HepG2 (cell line): ENCODE results near the gene LOX. TPM values are rescaled to one million over a fixed set of nuclear protein-coding genes. Genes with fewer than 3 reads are reported as not detected.

Experiments
- ATF3 ChIP-seq: sonication (generic); formaldehyde crosslinking; IDR thresholded peaks from 2 replicates; pipeline ENCODE4 v1.4.0; 2020; ENCODE audit warnings: missing genetic modification reagents
- FOXP1 ChIP-seq, 2 experiments: fragments of 450-650 bp in 1 of 2; IDR thresholded peaks; 2 replicates each; pipeline ENCODE4 v1.6.1; 2017 to 2018; ENCODE audit warnings: antibody characterized with exemption in 1 of 2
- MXI1 ChIP-seq: IDR thresholded peaks from 3 replicates; pipeline ENCODE4 v1.6.1; 2012; ENCODE audit warnings: low read depth, low read length, inconsistent platforms, borderline replicate concordance
- PITX1 ChIP-seq: sonication (generic); formaldehyde crosslinking; IDR thresholded peaks from 2 replicates; pipeline ENCODE4 v1.5.1; 2020; ENCODE audit warnings: mild to moderate bottlenecking, missing genetic modification reagents
- RERE ChIP-seq: IDR thresholded peaks from 2 replicates; pipeline ENCODE4 v1.6.1; 2016; ENCODE audit warnings: low read depth, missing genetic modification reagents, missing compliant biosample characterization
- SIX1 ChIP-seq: sonication (generic); formaldehyde crosslinking; IDR thresholded peaks from 2 replicates; pipeline ENCODE4 v1.4.0; 2020; ENCODE audit warnings: missing genetic modification reagents, borderline replicate concordance
- SOX13 ChIP-seq, 3 experiments: fragments of 450-650 bp in 1 of 3; sonication (generic) in 1 of 3; formaldehyde crosslinking in 1 of 3; IDR thresholded peaks in 2 of 3; conservative IDR thresholded peaks in 1 of 3; 2 replicates each; pipeline versions ENCODE4 v1.5.0 to v1.6.1; 2016 to 2020; ENCODE audit warnings: antibody characterized with exemption in 1 of 3, mild to moderate bottlenecking in 1 of 3, missing compliant biosample characterization in 1 of 3, missing genetic modification reagents in 1 of 3, moderate library complexity in 1 of 3
- SOX6 ChIP-seq, 2 experiments: fragments of 450-650 bp in 1 of 2; sonication (generic) in 1 of 2; formaldehyde crosslinking in 1 of 2; IDR thresholded peaks; 2 replicates each; pipeline versions ENCODE4 v1.4.0 to v1.6.1; 2017 to 2020; ENCODE audit warnings: antibody characterized with exemption in 1 of 2, mild to moderate bottlenecking in 1 of 2, missing genetic modification reagents in 1 of 2
- SP5 ChIP-seq: IDR thresholded peaks from 2 replicates; pipeline ENCODE4 v1.6.1; 2016; ENCODE audit warnings: low read depth, borderline replicate concordance
- TFDP1 ChIP-seq: IDR thresholded peaks from 2 replicates; pipeline ENCODE4 v1.6.1; 2016; ENCODE audit warnings: missing compliant biosample characterization, missing genetic modification reagents, borderline replicate concordance
- ZBTB43 ChIP-seq: sonication (generic); formaldehyde crosslinking; conservative IDR thresholded peaks from 2 replicates; pipeline ENCODE4 v1.4.0; 2020; ENCODE audit warnings: missing genetic modification reagents
- ZBTB49 ChIP-seq: sonication (generic); formaldehyde crosslinking; IDR thresholded peaks from 2 replicates; pipeline ENCODE4 v1.4.0; 2020; ENCODE audit warnings: missing genetic modification reagents, borderline replicate concordance
- ZIK1 ChIP-seq: sonication (generic); formaldehyde crosslinking; IDR thresholded peaks from 2 replicates; pipeline ENCODE4 v1.5.0; 2020; ENCODE audit warnings: mild to moderate bottlenecking, low read depth, missing genetic modification reagents, borderline replicate concordance
- ZNF362 ChIP-seq: sonication (generic); formaldehyde crosslinking; IDR thresholded peaks from 2 replicates; pipeline ENCODE4 v1.4.0; 2020; ENCODE audit warnings: missing genetic modification reagents, mild to moderate bottlenecking, borderline replicate concordance
- ZNF570 ChIP-seq: sonication (generic); formaldehyde crosslinking; IDR thresholded peaks from 2 replicates; pipeline ENCODE4 v1.4.0; 2020; ENCODE audit warnings: mild to moderate bottlenecking, missing genetic modification reagents, borderline replicate concordance
- ZSCAN12 ChIP-seq: sonication (generic); formaldehyde crosslinking; IDR thresholded peaks from 2 replicates; pipeline ENCODE4 v1.9.0; 2021; ENCODE audit warnings: mild to moderate bottlenecking, missing genetic modification reagents
- polyA plus RNA-seq, 8 experiments: library from polyadenylated mRNA; depleted of rRNA in 3 of 8; stranded (reverse) in 7 of 8; unstranded in 1 of 8; fragments of >200 nt; fragmentation: Illumina TruSeq in 4 of 8; extraction: Trizol in 4 of 8; gene quantifications; 2 replicates each; pipeline versions ENCODE4 v1.2.1 to v1.2.3, GENCODE V29; 2011 to 2016; ENCODE audit warnings: low read depth in 4 of 8, missing spikeins in 1 of 8, mixed read lengths in 1 of 8; ENCODE audit not compliant: insufficient read depth in 1 of 8
- total RNA-seq, 5 experiments: library from RNA; depleted of rRNA; stranded (reverse); fragments of >200 nt; fragmentation: Illumina TruSeq; extraction: Trizol; gene quantifications; 2 replicates each; pipeline ENCODE4 v1.2.3, GENCODE V29; 2016; ENCODE audit warnings: low read depth in 1 of 5

LOX gene
- total and polyA plus RNA-seq, 2 of the 13 experiments (the other 11 are each of a cell fraction or from before 2014, with no cell fraction given): 0.73 to 173 TPM

GRCh38 chr5:122076050-122076461, 2.0 kb downstream of the LOX start (continued):
- TF ChIP-seq SIX1 (CRISPR knock-in tag) (peak; percentile 62; the same call in 1 of the 2 replicates), SP5 (CRISPR knock-in tag) (no peak), PITX1 (CRISPR knock-in tag) (no peak), ZBTB49 (CRISPR knock-in tag) (no peak), SOX13 (IDR thresholded peaks at IDR 0.05) (peak; percentile 67; the same call in 1 of the 2 replicates), SOX13 (CRISPR knock-in tag; conservative IDR thresholded peaks at IDR 0.05 in 1 of 2, IDR thresholded peaks at IDR 0.05 in 1 of 2) (peak in 1 of 2 experiments; percentile 98; a peak in 2 of 4 replicates), ZBTB43 (CRISPR knock-in tag) (0 out of 2 replicates have a peak, but pooled peaks have one; percentile 36), ATF3 (CRISPR knock-in tag) (peak; percentile 90), RERE (peak; percentile 89), MXI1 (no peak), FOXP1 (IDR thresholded peaks at IDR 0.05) (no peak), FOXP1 (CRISPR knock-in tag; IDR thresholded peaks at IDR 0.05) (peak; percentile 77), ZSCAN12 (CRISPR knock-in tag) (0 out of 2 replicates have a peak, but pooled peaks have one; percentile 58), ZNF570 (CRISPR knock-in tag) (no peak), ZIK1 (CRISPR knock-in tag) (no peak), TFDP1 (no peak), ZNF362 (CRISPR knock-in tag) (no peak), SOX6 (IDR thresholded peaks at IDR 0.05) (no peak), SOX6 (CRISPR knock-in tag; IDR thresholded peaks at IDR 0.05) (peak; percentile 94)
